Neural cell (in vitro differentiated cells): Measurements from ENCODE around the gene NOP9. TPM values are rescaled to one million over a fixed set of nuclear protein-coding genes. Genes with fewer than 3 reads are reported as not detected.

ENCODE experiments used
- H2AFZ ChIP-seq: fragments of 200-600, 300-800 bp; sonication (generic), shearing (Covaris generic); 2 replicates; pipeline ENCODE4 v1.6.0; 2014; ENCODE audit warnings: low read depth, mild to moderate bottlenecking, antibody characterized with exemption, low read length, moderate library complexity
- H3F3A ChIP-seq: fragments of 200-600 bp; shearing (Covaris generic); 2 replicates; pipeline ENCODE4 v1.6.1; 2016; ENCODE audit warnings: mild to moderate bottlenecking, moderate library complexity, mixed read lengths, antibody characterized with exemption, low read length; ENCODE audit not compliant: insufficient read depth, poor library complexity, severe bottlenecking
- H3K27ac ChIP-seq: fragments of 200-600, 300-800 bp; sonication (generic), shearing (Covaris generic); 2 replicates; pipeline ENCODE4 v1.5.1; 2014; ENCODE audit warnings: mild to moderate bottlenecking, low read length, moderate library complexity
- H3K27me3 ChIP-seq: fragments of 300-800, 200-600 bp; sonication (generic), shearing (Covaris generic); 2 replicates; pipeline ENCODE4 v1.6.0; 2014; ENCODE audit warnings: mild to moderate bottlenecking, low read depth, low read length, moderate library complexity; ENCODE audit not compliant: insufficient read depth
- H3K36me3 ChIP-seq: fragments of 300-800, 200-600 bp; sonication (generic), shearing (Covaris generic); 2 replicates; pipeline ENCODE4 v1.5.1; 2014; ENCODE audit warnings: mild to moderate bottlenecking, antibody characterized with exemption, low read length, moderate library complexity; ENCODE audit not compliant: insufficient read depth
- H3K4me2 ChIP-seq: fragments of 300-800, 200-600 bp; sonication (generic), shearing (Covaris generic); 2 replicates; pipeline ENCODE4 v1.6.0; 2014; ENCODE audit warnings: mild to moderate bottlenecking, low read length
- H3K4me3 ChIP-seq: fragments of 300-800, 200-600 bp; sonication (generic), shearing (Covaris generic); 2 replicates; pipeline ENCODE4 v1.5.1; 2014; ENCODE audit warnings: mild to moderate bottlenecking, low read length, moderate library complexity
- H3K79me2 ChIP-seq: fragments of 200-600 bp; shearing (Covaris generic); replicated peaks from 2 replicates; pipeline ENCODE4 v1.6.0; 2014; ENCODE audit warnings: mild to moderate bottlenecking, low read length, moderate library complexity; ENCODE audit not compliant: insufficient read depth
- H3K9ac ChIP-seq: fragments of 300-800, 200-600 bp; sonication (generic), shearing (Covaris generic); 2 replicates; pipeline ENCODE4 v1.6.1; 2016; ENCODE audit warnings: mild to moderate bottlenecking, low read length, mixed read lengths
- H3K9me2 ChIP-seq: fragments of 200-600 bp; shearing (Covaris generic); 2 replicates; pipeline ENCODE4 v1.6.1; 2016; ENCODE audit warnings: mild to moderate bottlenecking, low read length, mixed read lengths; ENCODE audit not compliant: insufficient read depth
- H3K9me3 ChIP-seq: fragments of 200-600, 300-800 bp; sonication (generic), shearing (Covaris generic); 2 replicates; pipeline ENCODE4 v1.6.1; 2016; ENCODE audit warnings: mild to moderate bottlenecking, mixed run types, low read length, moderate library complexity, mixed read lengths
- H4K20me1 ChIP-seq: fragments of 200-600 bp; shearing (Covaris generic); 2 replicates; pipeline ENCODE4 v1.6.1; 2016; ENCODE audit warnings: mild to moderate bottlenecking, mixed run types; ENCODE audit not compliant: insufficient read depth
- EP300 ChIP-seq: fragments of 450-650 bp; conservative IDR thresholded peaks from 2 replicates; pipeline ENCODE4 v1.6.1; 2014; ENCODE audit warnings: antibody characterized with exemption, mild to moderate bottlenecking, moderate library complexity; ENCODE audit not compliant: poor library complexity, severe bottlenecking
- EZH2 ChIP-seq: fragments of 200-600, 300-800 bp; shearing (Covaris generic), sonication (generic); IDR thresholded peaks from 2 replicates; pipeline ENCODE4 v1.6.1; 2014; ENCODE audit warnings: antibody characterized with exemption, low read length, borderline replicate concordance, mild to moderate bottlenecking; ENCODE audit not compliant: insufficient read depth, poor library complexity, severe bottlenecking
- MXI1 ChIP-seq: fragments of 450-650 bp; conservative IDR thresholded peaks from 2 replicates; pipeline ENCODE4 v1.6.1; 2014; ENCODE audit warnings: antibody characterized with exemption, mild to moderate bottlenecking; ENCODE audit not compliant: poor library complexity, severe bottlenecking
- POLR2AphosphoS5 ChIP-seq: IDR thresholded peaks from 2 replicates; pipeline ENCODE4 v1.6.1; 2012
- RAD21 ChIP-seq: fragments of 450-650 bp; conservative IDR thresholded peaks from 2 replicates; pipeline ENCODE4 v1.6.1; 2014; ENCODE audit warnings: antibody characterized with exemption, mild to moderate bottlenecking, moderate library complexity
- REST ChIP-seq: IDR thresholded peaks from 2 replicates; pipeline ENCODE4 v1.6.1; 2012; ENCODE audit warnings: borderline replicate concordance
- SMC3 ChIP-seq: fragments of 450-650 bp; conservative IDR thresholded peaks from 2 replicates; pipeline ENCODE4 v1.6.1; 2014; ENCODE audit warnings: antibody characterized with exemption, mild to moderate bottlenecking, moderate library complexity; ENCODE audit not compliant: poor library complexity
- TAF1 ChIP-seq: IDR thresholded peaks from 2 replicates; pipeline ENCODE4 v1.6.1; 2012; ENCODE audit warnings: low read depth
- polyA plus RNA-seq: library from polyadenylated mRNA; depleted of rRNA; stranded (reverse); fragments of >200 nt; gene quantifications from 2 replicates; pipeline ENCODE4 v1.2.3, GENCODE V29; 2014
- TF ChIP-seq, protein P1 (sequence below): fragments of 450-650 bp; IDR thresholded peaks from 2 replicates; pipeline ENCODE4 v1.5.1; 2014; ENCODE audit warnings: antibody characterized with exemption, mild to moderate bottlenecking, moderate library complexity; ENCODE audit not compliant: poor library complexity, severe bottlenecking

Gene NOP9
- polyA plus RNA-seq, 1 donor from 2014 or later, result 13.0 TPM

DNA sequence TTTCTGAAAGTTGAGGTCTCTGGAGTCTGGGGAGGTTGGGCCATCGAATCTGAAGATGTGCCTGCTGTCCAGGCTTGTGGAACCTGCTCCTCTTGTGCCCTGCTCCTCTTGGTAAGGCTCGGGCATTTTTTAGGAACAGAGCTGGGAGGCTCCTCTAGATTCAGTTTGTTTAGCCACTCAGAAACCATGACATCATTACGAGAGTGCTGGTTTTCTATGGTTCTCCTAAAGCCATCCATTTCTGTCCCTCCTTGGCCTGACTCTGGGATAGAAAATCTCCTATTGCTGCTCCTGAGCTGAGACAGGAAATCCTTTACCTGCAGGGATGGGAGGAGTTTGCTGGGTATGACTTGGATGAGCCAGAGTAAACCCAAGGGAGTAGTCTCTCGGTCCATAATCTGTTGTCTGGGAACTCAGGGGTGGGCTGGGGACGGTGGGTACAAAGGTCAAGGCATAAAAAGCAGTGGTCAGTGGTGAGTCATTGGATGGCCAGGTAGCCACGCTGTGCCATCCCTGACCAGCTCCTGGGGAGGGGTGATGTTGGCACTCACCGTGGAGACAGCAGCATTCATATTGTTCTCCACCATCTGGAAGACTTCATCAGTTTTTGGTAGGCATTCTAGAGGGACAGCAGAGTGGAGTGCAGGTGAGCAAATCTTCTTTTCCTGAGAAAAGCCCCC lies 37.6 kb downstream of the NOP9 start:
- Histone ChIP-seq H3K4me2 (no peak overlapping the region), H4K20me1 (no peaks in the 10 kb centered on the region), H3K9me2 (no peaks in the 10 kb centered on the region), H3K36me3 (no peaks in the 10 kb centered on the region), H3K27ac (no peak overlapping the region), H3F3A (no peaks in the 10 kb centered on the region), H2AFZ (no peak overlapping the region), H3K9ac (no peak overlapping the region), H3K9me3 (no peaks in the 10 kb centered on the region), H3K4me3 (no peak overlapping the region), H3K27me3 (peaks cover 95% of the 10 kb centered on the region), H3K79me2 (no peaks in the 10 kb centered on the region)
- TF ChIP-seq EP300 (no peak), RAD21 (no peak), MXI1 (no peak), REST (no peak), POLR2AphosphoS5 (no peak), SMC3 (no peak), TAF1 (no peak), EZH2 (no peak)
- TF ChIP-seq, protein P1, sequence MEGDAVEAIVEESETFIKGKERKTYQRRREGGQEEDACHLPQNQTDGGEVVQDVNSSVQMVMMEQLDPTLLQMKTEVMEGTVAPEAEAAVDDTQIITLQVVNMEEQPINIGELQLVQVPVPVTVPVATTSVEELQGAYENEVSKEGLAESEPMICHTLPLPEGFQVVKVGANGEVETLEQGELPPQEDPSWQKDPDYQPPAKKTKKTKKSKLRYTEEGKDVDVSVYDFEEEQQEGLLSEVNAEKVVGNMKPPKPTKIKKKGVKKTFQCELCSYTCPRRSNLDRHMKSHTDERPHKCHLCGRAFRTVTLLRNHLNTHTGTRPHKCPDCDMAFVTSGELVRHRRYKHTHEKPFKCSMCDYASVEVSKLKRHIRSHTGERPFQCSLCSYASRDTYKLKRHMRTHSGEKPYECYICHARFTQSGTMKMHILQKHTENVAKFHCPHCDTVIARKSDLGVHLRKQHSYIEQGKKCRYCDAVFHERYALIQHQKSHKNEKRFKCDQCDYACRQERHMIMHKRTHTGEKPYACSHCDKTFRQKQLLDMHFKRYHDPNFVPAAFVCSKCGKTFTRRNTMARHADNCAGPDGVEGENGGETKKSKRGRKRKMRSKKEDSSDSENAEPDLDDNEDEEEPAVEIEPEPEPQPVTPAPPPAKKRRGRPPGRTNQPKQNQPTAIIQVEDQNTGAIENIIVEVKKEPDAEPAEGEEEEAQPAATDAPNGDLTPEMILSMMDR, result no peak

- no peaks in the 10 kb centered on the region for H3K9me3 ChIP-seq
- no peak for TF ChIP-seq EP300
Observed at GRCh38 chr14:24337824-24338175, 38.1 kb downstream of the NOP9 start.

More at GRCh38 chr14:24337824-24338175, 38.1 kb downstream of the NOP9 start:
- Histone ChIP-seq H2AFZ (no peak overlapping the region), H3K9ac (no peak overlapping the region), H3K27ac (no peak overlapping the region), H3F3A (no peaks in the 10 kb centered on the region), H3K4me2 (no peak overlapping the region), H3K27me3 (peaks cover 90% of the 10 kb centered on the region), H3K4me3 (no peak overlapping the region), H4K20me1 (no peaks in the 10 kb centered on the region), H3K79me2 (no peaks in the 10 kb centered on the region), H3K9me2 (no peaks in the 10 kb centered on the region), H3K36me3 (no peaks in the 10 kb centered on the region)
